NT2/D1 (cell line): Measurements from ENCODE around the gene HS6ST2.

ENCODE experiments used
- SUZ12 ChIP-seq: IDR thresholded peaks from 2 replicates; pipeline ENCODE4 v1.6.1; 2011; ENCODE audit not compliant: insufficient read length, insufficient read depth; ENCODE audit errors: extremely low read depth
- YY1 ChIP-seq: IDR thresholded peaks from 2 replicates; pipeline ENCODE4 v1.6.1; 2011; ENCODE audit not compliant: insufficient read length, insufficient read depth

GRCh38 chrX:132685276-132685675, 273.2 kb downstream of the HS6ST2 start:
- TF ChIP-seq SUZ12 (no peak), YY1 (no peak)
